ENCODE measurements around the gene ACTN2. TPM values are rescaled to one million over a fixed set of nuclear protein-coding genes. Genes with fewer than 3 reads are reported as not detected.

ACTN2 gene
- total RNA-seq, 1 experiment from 2014 or later, result not detected

DNA sequence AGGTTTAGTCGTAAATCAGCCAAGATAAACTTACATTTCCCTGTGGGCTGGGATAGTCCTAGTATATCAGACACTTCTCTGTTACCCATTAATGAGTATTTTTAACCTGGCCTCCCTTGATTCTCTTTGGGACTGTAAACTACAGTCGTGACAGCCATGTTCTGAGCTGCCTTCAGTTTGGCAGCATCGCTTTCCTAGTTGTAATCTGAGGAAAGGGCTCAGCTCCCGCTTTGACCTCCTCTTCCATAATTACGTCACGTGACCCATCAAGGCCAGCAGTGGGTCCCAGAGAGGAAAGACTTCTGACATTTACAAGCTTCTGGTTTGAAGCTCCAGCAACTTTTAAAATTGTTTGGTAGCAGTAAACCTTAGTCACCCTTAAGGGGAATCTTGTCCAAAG is 74.2 kb downstream of the ACTN2 start:
- DNase-seq, result no peak
- Histone ChIP-seq H3K27ac (ENCODE audit: low read length) (no peak overlapping the region), H3K36me3 (ENCODE audit: insufficient read depth, low read length) (no peaks in the 10 kb centered on the region), H3K4me2 (ENCODE audit: low read depth, low read length, poor library complexity, severe bottlenecking) (no peak overlapping the region), H3K79me2 (ENCODE audit: low read length) (no peaks in the 10 kb centered on the region), H3K4me1 (ENCODE audit: low read length) (peaks cover 2% of the 10 kb centered on the region; the same call in 1 of the 2 replicates), H2AFZ (ENCODE audit: low read length) (no peak overlapping the region), H3K9ac (ENCODE audit: low read length) (no peak overlapping the region), H3K27me3 (ENCODE audit: low read length) (no peaks in the 10 kb centered on the region), H3K9me2 (replicated peaks; ENCODE audit: insufficient read depth, low read length) (no peaks in the 10 kb centered on the region), H3K9me3 (ENCODE audit: low read length) (no peaks in the 10 kb centered on the region), H3K4me3 (ENCODE audit: low read length) (no peak overlapping the region), H4K20me1 (ENCODE audit: insufficient read depth, low read depth, low read length) (no peaks in the 10 kb centered on the region)

DNA sequence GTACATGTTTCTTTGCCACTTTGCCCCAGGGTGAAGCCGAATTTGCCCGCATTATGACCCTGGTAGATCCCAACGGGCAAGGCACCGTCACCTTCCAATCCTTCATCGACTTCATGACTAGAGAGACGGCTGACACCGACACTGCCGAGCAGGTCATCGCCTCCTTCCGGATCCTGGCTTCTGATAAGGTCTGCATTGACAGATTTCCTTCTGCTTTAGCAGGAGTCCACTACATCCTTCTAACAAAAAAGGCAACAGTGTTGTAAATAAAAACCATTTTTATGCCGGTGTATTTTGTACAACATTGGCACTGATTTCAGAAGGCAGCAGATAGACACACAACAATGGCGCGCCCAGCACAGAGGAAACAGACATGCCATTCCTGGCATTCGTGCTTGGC is 74.7 kb downstream of the ACTN2 start:
- no peak for DNase-seq
- Histone ChIP-seq H3K4me1 (ENCODE audit: low read length) (peaks cover 2% of the 10 kb centered on the region; the same call in 1 of the 2 replicates), H3K4me3 (ENCODE audit: low read length) (no peak overlapping the region), H2AFZ (ENCODE audit: low read length) (no peak overlapping the region), H3K36me3 (ENCODE audit: insufficient read depth, low read length) (no peaks in the 10 kb centered on the region), H3K27ac (ENCODE audit: low read length) (no peak overlapping the region), H4K20me1 (ENCODE audit: insufficient read depth, low read depth, low read length) (no peaks in the 10 kb centered on the region), H3K27me3 (ENCODE audit: low read length) (no peaks in the 10 kb centered on the region), H3K79me2 (ENCODE audit: low read length) (no peaks in the 10 kb centered on the region), H3K9me3 (ENCODE audit: low read length) (no peaks in the 10 kb centered on the region), H3K9me2 (replicated peaks; ENCODE audit: insufficient read depth, low read length) (no peaks in the 10 kb centered on the region), H3K9ac (ENCODE audit: low read length) (no peak overlapping the region), H3K4me2 (ENCODE audit: low read depth, low read length, poor library complexity, severe bottlenecking) (no peak overlapping the region)

DNA sequence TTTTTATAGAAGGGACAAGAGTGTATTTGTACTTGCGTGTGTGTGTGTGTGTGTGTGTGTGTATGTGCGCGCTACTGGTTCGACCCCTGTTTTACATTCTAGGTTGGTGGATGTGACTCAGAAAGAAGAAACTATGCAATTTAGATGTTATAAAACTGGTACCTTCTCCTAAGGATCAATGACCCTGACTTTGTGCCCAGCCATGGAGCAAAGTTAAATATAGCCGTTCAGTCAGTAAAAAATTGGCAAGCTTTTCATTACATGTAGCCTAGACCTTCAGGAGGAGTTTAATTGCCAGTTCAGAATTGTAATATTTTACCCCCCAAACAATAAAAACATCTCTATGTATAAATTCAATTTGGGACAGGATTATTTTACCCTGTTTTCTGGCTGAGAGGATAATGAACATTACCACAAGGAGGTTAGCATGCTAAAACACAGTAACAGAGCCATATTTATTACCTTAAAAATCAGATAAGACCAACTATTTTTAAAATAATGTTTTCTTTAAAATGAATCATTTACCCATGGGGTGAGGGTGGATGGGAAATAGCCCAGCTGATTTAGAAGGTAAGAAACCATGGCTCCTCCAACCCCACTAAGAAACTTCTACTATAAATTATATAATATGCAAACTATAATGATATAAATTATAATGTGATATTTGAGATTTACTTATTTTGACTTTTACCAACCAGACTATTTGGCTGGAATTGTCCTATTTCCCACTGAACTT is 75.3 kb downstream of the ACTN2 start:
- Histone ChIP-seq H3K27ac (ENCODE audit: low read length) (no peak overlapping the region), H3K9me3 (ENCODE audit: low read length) (no peaks in the 10 kb centered on the region), H3K9ac (ENCODE audit: low read length) (no peak overlapping the region), H3K79me2 (ENCODE audit: low read length) (no peaks in the 10 kb centered on the region), H3K4me2 (ENCODE audit: low read depth, low read length, poor library complexity, severe bottlenecking) (no peak overlapping the region), H3K9me2 (replicated peaks; ENCODE audit: insufficient read depth, low read length) (no peaks in the 10 kb centered on the region), H2AFZ (ENCODE audit: low read length) (no peak overlapping the region), H3K36me3 (ENCODE audit: insufficient read depth, low read length) (no peaks in the 10 kb centered on the region), H4K20me1 (ENCODE audit: insufficient read depth, low read depth, low read length) (no peaks in the 10 kb centered on the region), H3K4me1 (ENCODE audit: low read length) (peaks cover 2% of the 10 kb centered on the region; the same call in 1 of the 2 replicates), H3K27me3 (ENCODE audit: low read length) (no peaks in the 10 kb centered on the region), H3K4me3 (ENCODE audit: low read length) (no peak overlapping the region)
- no peak for DNase-seq

DNA sequence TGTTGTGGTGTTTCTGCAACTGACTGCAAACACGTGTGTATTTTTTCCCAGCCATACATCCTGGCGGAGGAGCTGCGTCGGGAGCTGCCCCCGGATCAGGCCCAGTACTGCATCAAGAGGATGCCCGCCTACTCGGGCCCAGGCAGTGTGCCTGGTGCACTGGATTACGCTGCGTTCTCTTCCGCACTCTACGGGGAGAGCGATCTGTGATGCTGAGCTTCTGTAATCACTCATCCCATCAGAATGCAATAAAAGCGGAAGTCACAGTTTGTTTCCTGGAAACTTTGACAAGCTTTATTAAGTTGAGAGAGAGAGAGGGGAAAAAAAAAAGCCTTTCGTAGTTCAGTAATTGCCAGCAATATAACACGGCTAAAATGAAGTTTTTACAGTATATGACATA is 76.1 kb downstream of the ACTN2 start:
- Histone ChIP-seq H3K9me2 (replicated peaks; ENCODE audit: insufficient read depth, low read length) (no peaks in the 10 kb centered on the region), H2AFZ (ENCODE audit: low read length) (no peak overlapping the region), H3K9ac (ENCODE audit: low read length) (no peak overlapping the region), H3K79me2 (ENCODE audit: low read length) (no peaks in the 10 kb centered on the region), H3K9me3 (ENCODE audit: low read length) (no peaks in the 10 kb centered on the region), H3K4me2 (ENCODE audit: low read depth, low read length, poor library complexity, severe bottlenecking) (no peak overlapping the region), H3K36me3 (ENCODE audit: insufficient read depth, low read length) (no peaks in the 10 kb centered on the region), H3K27me3 (ENCODE audit: low read length) (no peaks in the 10 kb centered on the region), H3K27ac (ENCODE audit: low read length) (no peak overlapping the region), H4K20me1 (ENCODE audit: insufficient read depth, low read depth, low read length) (no peaks in the 10 kb centered on the region), H3K4me3 (ENCODE audit: low read length) (no peak overlapping the region), H3K4me1 (ENCODE audit: low read length) (peaks cover 2% of the 10 kb centered on the region; the same call in 1 of the 2 replicates)
- no peak for DNase-seq

DNA sequence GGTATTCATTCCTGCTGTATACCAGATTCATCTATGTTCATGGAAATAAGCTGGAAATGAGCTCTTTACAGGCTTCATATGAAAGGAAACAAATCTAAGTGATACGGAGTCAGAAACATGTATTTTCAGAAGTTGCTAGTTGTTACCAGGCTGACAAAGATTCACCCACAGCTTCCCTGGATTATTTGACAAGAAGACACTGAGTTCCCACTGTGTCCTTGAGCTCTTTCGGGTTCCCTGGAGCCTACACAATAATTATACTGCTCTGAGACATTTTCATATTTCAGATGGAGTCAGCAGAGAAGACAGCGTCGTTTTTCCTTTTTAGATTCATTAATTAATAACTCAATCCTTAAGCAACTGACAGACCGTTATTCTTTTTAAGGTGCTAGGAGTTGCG is 79.5 kb downstream of the ACTN2 start:
- H3K4me1 ChIP-seq (ENCODE audit: low read length), result no peaks in the 10 kb centered on the region
- H3K9me3 ChIP-seq (ENCODE audit: low read length), result no peaks in the 10 kb centered on the region
- H3K4me2 ChIP-seq (ENCODE audit: low read depth, low read length, poor library complexity, severe bottlenecking), result no peak overlapping the region
- no peak for DNase-seq
- no peak overlapping the region for H3K27ac ChIP-seq (ENCODE audit: low read length)
- H3K4me3 ChIP-seq (ENCODE audit: low read length), result no peak overlapping the region
- H3K36me3 ChIP-seq (ENCODE audit: insufficient read depth, low read length), result no peaks in the 10 kb centered on the region
- H3K9ac ChIP-seq (ENCODE audit: low read length), result no peak overlapping the region
- H4K20me1 ChIP-seq (ENCODE audit: insufficient read depth, low read depth, low read length), result no peaks in the 10 kb centered on the region
- no peaks in the 10 kb centered on the region for H3K27me3 ChIP-seq (ENCODE audit: low read length)
- H3K9me2 ChIP-seq (replicated peaks; ENCODE audit: insufficient read depth, low read length), result no peaks in the 10 kb centered on the region
- no peaks in the 10 kb centered on the region for H3K79me2 ChIP-seq (ENCODE audit: low read length)
- no peak overlapping the region for H2AFZ ChIP-seq (ENCODE audit: low read length)

DNA sequence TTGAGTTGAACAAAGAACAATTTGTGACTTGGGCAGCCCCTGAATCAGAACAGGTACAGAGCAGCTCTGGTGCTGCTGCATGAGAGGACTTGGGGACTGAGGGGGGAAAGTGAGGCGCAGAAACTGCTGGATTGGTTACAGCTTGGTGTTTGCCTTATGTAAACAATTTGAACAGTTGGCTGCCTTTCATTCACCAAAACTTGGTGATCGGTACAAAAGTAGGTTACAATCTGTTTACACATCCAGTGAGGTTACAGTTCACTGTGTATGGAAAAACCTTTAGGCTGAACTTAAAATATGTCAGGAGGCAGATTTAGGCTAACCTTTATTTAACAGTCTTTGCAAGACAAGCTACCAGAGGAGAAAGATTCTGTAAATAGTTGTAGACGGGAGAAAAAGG is 80.2 kb downstream of the ACTN2 start:
- H2AFZ ChIP-seq (ENCODE audit: low read length), result no peak overlapping the region
- H3K9me2 ChIP-seq (replicated peaks; ENCODE audit: insufficient read depth, low read length), result no peaks in the 10 kb centered on the region
- H3K27me3 ChIP-seq (ENCODE audit: low read length), result no peaks in the 10 kb centered on the region
- H3K9ac ChIP-seq (ENCODE audit: low read length), result no peak overlapping the region
- H3K4me1 ChIP-seq (ENCODE audit: low read length), result no peaks in the 10 kb centered on the region
- no peak overlapping the region for H3K4me3 ChIP-seq (ENCODE audit: low read length)
- H4K20me1 ChIP-seq (ENCODE audit: insufficient read depth, low read depth, low read length), result no peaks in the 10 kb centered on the region
- no peaks in the 10 kb centered on the region for H3K36me3 ChIP-seq (ENCODE audit: insufficient read depth, low read length)
- no peak for DNase-seq
- H3K9me3 ChIP-seq (ENCODE audit: low read length), result no peaks in the 10 kb centered on the region
- H3K79me2 ChIP-seq (ENCODE audit: low read length), result no peaks in the 10 kb centered on the region
- H3K4me2 ChIP-seq (ENCODE audit: low read depth, low read length, poor library complexity, severe bottlenecking), result no peak overlapping the region
- H3K27ac ChIP-seq (ENCODE audit: low read length), result no peak overlapping the region

DNA sequence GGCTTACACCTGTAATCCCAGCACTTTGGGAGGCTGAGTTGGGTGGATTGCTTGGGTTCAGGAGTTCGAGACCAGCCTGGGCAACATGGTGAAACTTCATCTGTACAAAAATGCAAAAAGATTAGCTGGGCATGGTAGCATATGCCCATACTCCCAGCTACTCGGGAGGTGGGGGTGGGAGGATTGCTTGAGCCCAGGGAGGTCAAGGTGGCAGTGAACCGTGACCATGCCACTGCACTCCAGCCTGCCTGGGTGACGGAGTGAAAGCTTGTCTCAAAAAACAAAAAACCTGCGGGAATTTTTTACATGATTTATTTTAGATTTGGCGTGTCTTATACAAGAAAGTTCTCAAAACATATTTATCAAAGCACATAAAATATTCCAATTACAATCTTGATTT is 81.0 kb downstream of the ACTN2 start:
- H3K36me3 ChIP-seq (ENCODE audit: insufficient read depth, low read length), result no peaks in the 10 kb centered on the region
- no peak overlapping the region for H2AFZ ChIP-seq (ENCODE audit: low read length)
- H3K9me2 ChIP-seq (replicated peaks; ENCODE audit: insufficient read depth, low read length), result no peaks in the 10 kb centered on the region
- no peak overlapping the region for H3K4me2 ChIP-seq (ENCODE audit: low read depth, low read length, poor library complexity, severe bottlenecking)
- H3K4me1 ChIP-seq (ENCODE audit: low read length), result no peaks in the 10 kb centered on the region
- no peaks in the 10 kb centered on the region for H3K9me3 ChIP-seq (ENCODE audit: low read length)
- H3K27me3 ChIP-seq (ENCODE audit: low read length), result no peaks in the 10 kb centered on the region
- H4K20me1 ChIP-seq (ENCODE audit: insufficient read depth, low read depth, low read length), result no peaks in the 10 kb centered on the region
- DNase-seq, result no peak
- no peak overlapping the region for H3K4me3 ChIP-seq (ENCODE audit: low read length)
- H3K27ac ChIP-seq (ENCODE audit: low read length), result no peak overlapping the region
- H3K79me2 ChIP-seq (ENCODE audit: low read length), result no peaks in the 10 kb centered on the region
- H3K9ac ChIP-seq (ENCODE audit: low read length), result no peak overlapping the region

DNA sequence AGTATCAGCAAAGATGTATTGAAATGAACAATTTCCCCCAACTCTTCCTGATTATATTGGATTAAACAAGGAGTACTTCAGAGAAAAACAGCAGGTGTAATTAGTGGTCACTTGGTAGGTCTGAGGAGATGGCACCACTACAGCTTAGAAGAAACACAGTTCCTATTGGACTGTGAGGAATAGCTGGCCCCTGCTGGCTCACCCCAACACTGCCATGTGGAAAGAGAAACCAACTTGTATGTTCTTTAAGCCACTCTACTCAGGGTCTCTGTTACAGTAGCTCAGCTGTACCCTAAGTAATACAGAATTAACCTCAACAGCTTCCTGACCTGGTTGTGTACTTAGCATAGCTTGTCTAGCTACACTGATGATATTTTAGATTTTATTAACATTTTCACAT is 82.3 kb downstream of the ACTN2 start:
- Histone ChIP-seq H3K9ac (ENCODE audit: low read length) (no peak overlapping the region), H3K79me2 (ENCODE audit: low read length) (no peaks in the 10 kb centered on the region), H3K27ac (ENCODE audit: low read length) (no peak overlapping the region), H3K4me1 (ENCODE audit: low read length) (no peaks in the 10 kb centered on the region), H3K36me3 (ENCODE audit: insufficient read depth, low read length) (no peaks in the 10 kb centered on the region), H3K4me2 (ENCODE audit: low read depth, low read length, poor library complexity, severe bottlenecking) (no peak overlapping the region), H3K4me3 (ENCODE audit: low read length) (no peak overlapping the region), H4K20me1 (ENCODE audit: insufficient read depth, low read depth, low read length) (no peaks in the 10 kb centered on the region), H2AFZ (ENCODE audit: low read length) (no peak overlapping the region), H3K9me3 (ENCODE audit: low read length) (no peaks in the 10 kb centered on the region), H3K9me2 (replicated peaks; ENCODE audit: insufficient read depth, low read length) (no peaks in the 10 kb centered on the region), H3K27me3 (ENCODE audit: low read length) (no peaks in the 10 kb centered on the region)
- no peak for DNase-seq

All from Karpas-422 (cell line).